ENCODE results near the gene RAG1. TPM values are rescaled to one million over a fixed set of nuclear protein-coding genes. Genes with fewer than 3 reads are reported as not detected.
A peak's percentile ranks its signal among the peaks of the same experiment; 100 is the strongest.

RAG1 gene
- 1.8 and 6.2 TPM in 2 replicates for total RNA-seq (2011; cell fraction: chromatin; rRNA removed; ENCODE audit: low replicate concordance)
- 0.83 and 2.0 TPM in 2 replicates for total RNA-seq (2011; cell fraction: nucleolus; rRNA removed)
- total RNA-seq (2011; cell fraction: nucleoplasm; rRNA removed) = 2.6 and 6.9 TPM in 2 replicates
- 1.8 and 2.0 TPM in 2 replicates for total RNA-seq (2014; rRNA removed)
- 2.5 and 2.8 TPM in 2 replicates for total RNA-seq (2014; rRNA removed; fragmentation: Illumina TruSeq; extraction: Trizol)
- 1.5 and 1.7 TPM in 2 replicates for total RNA-seq (2015; rRNA removed; fragmentation: Illumina TruSeq; extraction: Trizol)
- 1.6 and 2.1 TPM in 2 replicates for total RNA-seq (2021)
- 0.93 and 1.7 TPM in 2 replicates for polyA plus RNA-seq (2011; rRNA removed)
- 0.27 and 0.40 TPM in 2 replicates for polyA plus RNA-seq (2011; cell fraction: cytosol; rRNA removed)
- polyA plus RNA-seq (2011; cell fraction: nucleus; rRNA removed) = 1.9 and 2.4 TPM in 2 replicates
- 1.7 and 2.8 TPM in 2 replicates for polyA plus RNA-seq (2012)
- 2.0 and 2.2 TPM in 2 replicates for polyA plus RNA-seq (2014; fragmentation: Illumina TruSeq; extraction: Trizol)
- polyA plus RNA-seq (2014; fragmentation: Nextera tagmentation; extraction: Ambion mirVana) = under 1 TPM; 0.49 to 0.89 TPM
- 1.4 and 1.5 TPM in 2 replicates for polyA plus RNA-seq (2014; rRNA removed)
- polyA minus RNA-seq (2011; rRNA and poly(A)+ RNA removed) = 1.3 and 1.9 TPM in 2 replicates
- 1.3 TPM in 2 replicates for polyA minus RNA-seq (2011; cell fraction: cytosol; rRNA and poly(A)+ RNA removed)
- polyA minus RNA-seq (2011; cell fraction: nucleus; rRNA and poly(A)+ RNA removed) = 1.1 and 1.2 TPM in 2 replicates
- percentile 46 among the genes with signal in this experiment for Bru-seq, nascent RNA
- BruChase-seq, experiment 1, labeled RNA remaining after a 2-hour chase = percentile 57 among the genes with signal in this experiment
- BruChase-seq, experiment 2, labeled RNA remaining after a 6-hour chase = percentile 63 among the genes with signal in this experiment
- long read RNA-seq, experiment 1, partial matches to known transcripts = 0 of 2 reads
- long read RNA-seq, experiment 1, other reads (novel, unspliced or antisense) = 2 of 2 reads
- long read RNA-seq, experiment 2, partial matches to known transcripts = 0 of 3 reads
- long read RNA-seq, experiment 2, other reads (novel, unspliced or antisense) = 3 of 3 reads
- long read RNA-seq, experiment 3 = 0 reads

DNA sequence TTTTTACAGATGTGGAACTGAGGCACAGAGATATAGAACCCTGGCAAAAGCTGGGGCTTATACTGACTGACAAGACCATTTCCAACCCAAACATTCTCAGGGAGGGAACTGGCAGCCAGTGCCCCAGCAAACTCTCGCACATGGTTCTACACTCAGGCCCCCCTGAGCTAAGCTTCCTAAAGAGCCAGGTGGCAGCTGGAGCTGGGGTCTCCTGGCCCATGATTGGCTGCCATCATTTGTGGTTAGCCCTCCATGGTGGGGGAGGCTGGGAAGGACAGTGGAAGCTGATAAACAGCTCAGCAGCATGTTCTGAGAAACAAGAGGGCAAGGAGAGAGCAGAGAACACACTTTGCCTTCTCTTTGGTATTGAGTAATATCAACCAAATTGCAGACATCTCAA lies at the start of gene RAG1:
TSS of gene RAG1 (plus strand) at position 314 of the 400 bp plus-strand sequence. CDS start 5,298 bp downstream, outside the sequence.
- Histone ChIP-seq H3K9ac (ENCODE audit: insufficient read depth in 1 of 2, low read depth in 2 of 2, low read length in 2 of 2) (no peak within 1 kb of the TSS), H3K9me1 (ENCODE audit: control insufficient read depth, insufficient read depth, low read length) (no peaks in the 10 kb centered on the region), H3K79me2 (ENCODE audit: control insufficient read depth, insufficient read depth, low read length) (no peaks in the 10 kb centered on the region), H3K4me2 (ENCODE audit: insufficient read depth, low read length) (no peak within 1 kb of the TSS), H4K20me1 (replicated peaks; ENCODE audit: control insufficient read depth, insufficient read depth, low read length) (no peaks in the 10 kb centered on the region), H3K4me3 (no peak within 1 kb of the TSS), H3K4me1 (replicated peaks in 1 of 2; ENCODE audit: control insufficient read depth in 2 of 2, insufficient read depth in 2 of 2, low read length in 2 of 2) (peaks cover 3 to 7% of the 10 kb centered on the region in 2 experiments; a peak in 2 of 5 replicates), H2AFZ (ENCODE audit: low read depth, low read length) (no peak within 1 kb of the TSS), H3K27me3 (ENCODE audit: control insufficient read depth in 2 of 2, insufficient read depth in 2 of 2, low read length in 2 of 2) (no peaks in the 10 kb centered on the region), H3K9me3 (replicated peaks; ENCODE audit: control insufficient read depth, insufficient read depth, low read depth, low read length) (no peaks in the 10 kb centered on the region), H3K36me3 (ENCODE audit: control insufficient read depth, insufficient read depth, low read length) (no peaks in the 10 kb centered on the region), H3K27ac (ENCODE audit: extremely low read depth, low read depth, low read length) (no peak within 1 kb of the TSS)
- in situ Hi-C loops (cut with MboI) = no loop called here
- no TSS peak for BruUV-seq (replicated peaks)
- intact Hi-C loops (cut with micrococcal nuclease) = no loop called here
- ChIA-PET CTCF (ENCODE audit: low intra/inter-chr PET ratio) (interaction anchor here (0.6 to 6.9 kb wide), 2 partner anchors 55 to 71 kb away, joined by 3 to 60 read pairs; no protein-coding TSS in a partner anchor), POLR2A (interaction anchor here (0.6 kb wide), 3 partner anchors 9 to 58 kb away, joined by 3 read pairs; no protein-coding TSS in a partner anchor)
- ATAC-seq (no peak), FAIRE-seq (no peak), DNase-seq (ENCODE audit: extremely low read depth in 1 of 4, low spot score in 3 of 4) (no peak)
- TF ChIP-seq ZNF77 (CRISPR knock-in tag; IDR thresholded peaks at IDR 0.05) = no peak
- TF ChIP-seq NBN (IDR thresholded peaks at IDR 0.05; ENCODE audit: low read depth) = no peak
- TF ChIP-seq RNF2 (IDR thresholded peaks at IDR 0.05) = no peak
- no peak for TF ChIP-seq ZNF23 (CRISPR knock-in tag; IDR thresholded peaks at IDR 0.05)
- no peak for TF ChIP-seq GABPB2 (CRISPR knock-in tag; conservative IDR thresholded peaks at IDR 0.05)
- TF ChIP-seq RCOR1 (IDR thresholded peaks at IDR 0.05; ENCODE audit: borderline replicate concordance in 1 of 2, low read depth in 2 of 2, low read length in 2 of 2) = no peak
- no peak for TF ChIP-seq ZBTB1 (CRISPR knock-in tag; IDR thresholded peaks at IDR 0.05; ENCODE audit: borderline replicate concordance, low read depth)
- no peak for TF ChIP-seq SMAD1 (IDR thresholded peaks at IDR 0.05; ENCODE audit: low read depth, low read length, partially characterized antibody)
- TF ChIP-seq, protein P1, sequence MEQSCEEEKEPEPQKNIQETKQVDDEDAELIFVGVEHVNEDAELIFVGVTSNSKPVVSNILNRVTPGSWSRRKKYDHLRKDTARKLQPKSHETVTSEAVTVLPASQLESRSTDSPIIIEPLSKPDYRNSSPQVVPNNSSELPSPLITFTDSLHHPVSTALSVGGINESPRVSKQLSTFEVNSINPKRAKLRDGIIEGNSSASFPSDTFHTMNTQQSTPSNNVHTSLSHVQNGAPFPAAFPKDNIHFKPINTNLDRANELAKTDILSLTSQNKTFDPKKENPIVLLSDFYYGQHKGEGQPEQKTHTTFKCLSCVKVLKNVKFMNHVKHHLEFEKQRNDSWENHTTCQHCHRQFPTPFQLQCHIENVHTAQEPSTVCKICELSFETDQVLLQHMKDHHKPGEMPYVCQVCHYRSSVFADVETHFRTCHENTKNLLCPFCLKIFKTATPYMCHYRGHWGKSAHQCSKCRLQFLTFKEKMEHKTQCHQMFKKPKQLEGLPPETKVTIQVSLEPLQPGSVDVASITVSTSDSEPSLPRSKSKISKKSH (CRISPR knock-in tag; IDR thresholded peaks at IDR 0.05) = no peak
- no peak for TF ChIP-seq MEF2A (IDR thresholded peaks at IDR 0.05; ENCODE audit: control insufficient read depth, low read depth, low read length)
- WGBS (ENCODE audit: insufficient coverage, low coverage, missing lambda C conversion rate) = 0% methylated on average over 1 of the region's 1 CpG

Data from K562 (cell line).